ENCODE data around the gene CDK15. TPM values are rescaled to one million over a fixed set of nuclear protein-coding genes. Genes with fewer than 3 reads are reported as not detected.

CDK15 gene
- total RNA-seq, 1 experiment from 2014 or later = not detected

DNA sequence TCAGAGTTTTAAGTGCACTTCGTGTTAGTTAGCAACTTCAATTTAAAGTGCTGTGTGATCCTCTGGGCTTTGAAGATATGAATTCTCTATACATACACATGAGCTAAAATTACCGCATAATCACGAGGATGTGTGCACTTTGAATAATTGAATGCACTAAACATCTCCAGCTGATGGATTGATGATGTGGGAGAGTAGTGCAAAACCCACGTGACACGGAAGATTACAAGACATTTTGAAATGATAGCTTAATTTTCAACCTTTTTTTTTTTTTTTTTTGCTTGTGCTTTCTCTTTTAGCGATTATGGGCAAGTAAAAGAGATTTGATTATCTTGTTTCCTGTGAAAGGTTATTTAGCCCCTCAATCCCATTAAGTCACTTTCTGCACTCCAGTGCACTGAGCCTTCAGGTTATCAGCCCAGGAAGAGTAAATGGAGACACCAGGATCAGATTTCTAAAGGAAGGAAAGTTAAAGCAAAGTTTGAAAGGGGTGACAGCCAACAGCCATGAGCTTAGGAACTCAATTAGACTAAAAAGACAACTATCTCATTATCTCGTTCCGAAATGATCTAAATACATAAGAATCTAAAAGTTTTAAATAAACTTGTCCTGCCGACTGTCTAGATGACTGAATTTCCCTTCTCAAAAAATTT, 81.6 kb downstream of the CDK15 start (continued):
- TF ChIP-seq STAT6 (CRISPR knock-in tag; conservative IDR thresholded peaks at IDR 0.05; ENCODE audit: low read depth) = no peak
- no peak for TF ChIP-seq TP53 (CRISPR knock-in tag; IDR thresholded peaks at IDR 0.05)
- TF ChIP-seq FOXP1 (CRISPR knock-in tag; IDR thresholded peaks at IDR 0.05; ENCODE audit: borderline replicate concordance) = no peak
- no peak for TF ChIP-seq FOXK1 (CRISPR knock-in tag; IDR thresholded peaks at IDR 0.05)
- TF ChIP-seq, protein P1, sequence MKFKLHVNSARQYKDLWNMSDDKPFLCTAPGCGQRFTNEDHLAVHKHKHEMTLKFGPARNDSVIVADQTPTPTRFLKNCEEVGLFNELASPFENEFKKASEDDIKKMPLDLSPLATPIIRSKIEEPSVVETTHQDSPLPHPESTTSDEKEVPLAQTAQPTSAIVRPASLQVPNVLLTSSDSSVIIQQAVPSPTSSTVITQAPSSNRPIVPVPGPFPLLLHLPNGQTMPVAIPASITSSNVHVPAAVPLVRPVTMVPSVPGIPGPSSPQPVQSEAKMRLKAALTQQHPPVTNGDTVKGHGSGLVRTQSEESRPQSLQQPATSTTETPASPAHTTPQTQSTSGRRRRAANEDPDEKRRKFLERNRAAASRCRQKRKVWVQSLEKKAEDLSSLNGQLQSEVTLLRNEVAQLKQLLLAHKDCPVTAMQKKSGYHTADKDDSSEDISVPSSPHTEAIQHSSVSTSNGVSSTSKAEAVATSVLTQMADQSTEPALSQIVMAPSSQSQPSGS (CRISPR knock-in tag; IDR thresholded peaks at IDR 0.05; ENCODE audit: borderline replicate concordance, low read depth) = no peak
- TF ChIP-seq ZNF317 (CRISPR knock-in tag; IDR thresholded peaks at IDR 0.05; ENCODE audit: borderline replicate concordance, low read depth) = no peak
- TF ChIP-seq ZNF138 (CRISPR knock-in tag; conservative IDR thresholded peaks at IDR 0.05) = no peak

DNA sequence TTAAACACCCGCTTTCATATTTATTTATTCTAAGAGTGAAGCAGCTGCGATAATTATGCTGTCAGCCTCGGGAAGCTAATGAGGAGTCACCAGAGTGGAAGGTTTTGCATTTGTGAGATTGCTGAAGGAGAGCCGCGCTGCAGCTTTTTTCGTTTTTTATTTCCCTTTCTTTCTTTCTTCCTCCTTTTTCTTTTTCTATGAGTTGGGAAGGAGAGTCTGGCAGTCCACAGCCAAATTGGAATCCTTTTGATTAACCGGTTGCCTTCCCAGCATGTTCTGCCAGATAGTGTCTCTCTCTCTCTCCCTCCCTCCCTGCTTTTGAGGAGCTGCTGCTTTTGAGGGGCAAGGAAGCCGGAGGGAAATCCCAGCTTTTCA, 82.1 kb downstream of the CDK15 start:
- CTCF ChIA-PET = interaction anchor here (0.9 to 2.3 kb wide), 3 partner anchors 14 to 135 kb away, joined by 3 to 8 read pairs (median 3); no protein-coding TSS in a partner anchor
- POLR2A ChIA-PET = interaction anchor here (0.6 to 1.2 kb wide), 2 partner anchors 14 to 212 kb away, joined by 3 read pairs; no protein-coding TSS in a partner anchor
- DNase-seq (ENCODE audit: low spot score) (no peak), ATAC-seq (peak; percentile 69)
- Mint-ChIP-seq H3K4me3 (peak overlapping the region; percentile 61), H3K36me3 (no peaks in the 10 kb centered on the region), H3K4me1 (peaks cover 28% of the 10 kb centered on the region), H3K27me3 (ENCODE audit: low read depth) (no peaks in the 10 kb centered on the region), H3K27ac (no peak overlapping the region), H3K9me3 (no peaks in the 10 kb centered on the region)
- TF ChIP-seq RORB (CRISPR knock-in tag; IDR thresholded peaks at IDR 0.05) (no peak), ETV6 (CRISPR knock-in tag; IDR thresholded peaks at IDR 0.05) (no peak), ZNF317 (CRISPR knock-in tag; IDR thresholded peaks at IDR 0.05; ENCODE audit: borderline replicate concordance, low read depth) (no peak), EMX1 (CRISPR knock-in tag; IDR thresholded peaks at IDR 0.05) (no peak), CBFB (CRISPR knock-in tag; IDR thresholded peaks at IDR 0.05; ENCODE audit: low read depth) (no peak), STAT6 (CRISPR knock-in tag; conservative IDR thresholded peaks at IDR 0.05; ENCODE audit: low read depth) (no peak), SP1 (CRISPR knock-in tag; conservative IDR thresholded peaks at IDR 0.05) (no peak), ARID4B (CRISPR knock-in tag; IDR thresholded peaks at IDR 0.05; ENCODE audit: borderline replicate concordance) (no peak), ZNF219 (CRISPR knock-in tag; IDR thresholded peaks at IDR 0.05; ENCODE audit: borderline replicate concordance) (no peak)
- TF ChIP-seq, protein P2, sequence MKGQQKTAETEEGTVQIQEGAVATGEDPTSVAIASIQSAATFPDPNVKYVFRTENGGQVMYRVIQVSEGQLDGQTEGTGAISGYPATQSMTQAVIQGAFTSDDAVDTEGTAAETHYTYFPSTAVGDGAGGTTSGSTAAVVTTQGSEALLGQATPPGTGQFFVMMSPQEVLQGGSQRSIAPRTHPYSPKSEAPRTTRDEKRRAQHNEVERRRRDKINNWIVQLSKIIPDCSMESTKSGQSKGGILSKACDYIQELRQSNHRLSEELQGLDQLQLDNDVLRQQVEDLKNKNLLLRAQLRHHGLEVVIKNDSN (CRISPR knock-in tag; IDR thresholded peaks at IDR 0.05) = no peak
- TF ChIP-seq, protein P3, sequence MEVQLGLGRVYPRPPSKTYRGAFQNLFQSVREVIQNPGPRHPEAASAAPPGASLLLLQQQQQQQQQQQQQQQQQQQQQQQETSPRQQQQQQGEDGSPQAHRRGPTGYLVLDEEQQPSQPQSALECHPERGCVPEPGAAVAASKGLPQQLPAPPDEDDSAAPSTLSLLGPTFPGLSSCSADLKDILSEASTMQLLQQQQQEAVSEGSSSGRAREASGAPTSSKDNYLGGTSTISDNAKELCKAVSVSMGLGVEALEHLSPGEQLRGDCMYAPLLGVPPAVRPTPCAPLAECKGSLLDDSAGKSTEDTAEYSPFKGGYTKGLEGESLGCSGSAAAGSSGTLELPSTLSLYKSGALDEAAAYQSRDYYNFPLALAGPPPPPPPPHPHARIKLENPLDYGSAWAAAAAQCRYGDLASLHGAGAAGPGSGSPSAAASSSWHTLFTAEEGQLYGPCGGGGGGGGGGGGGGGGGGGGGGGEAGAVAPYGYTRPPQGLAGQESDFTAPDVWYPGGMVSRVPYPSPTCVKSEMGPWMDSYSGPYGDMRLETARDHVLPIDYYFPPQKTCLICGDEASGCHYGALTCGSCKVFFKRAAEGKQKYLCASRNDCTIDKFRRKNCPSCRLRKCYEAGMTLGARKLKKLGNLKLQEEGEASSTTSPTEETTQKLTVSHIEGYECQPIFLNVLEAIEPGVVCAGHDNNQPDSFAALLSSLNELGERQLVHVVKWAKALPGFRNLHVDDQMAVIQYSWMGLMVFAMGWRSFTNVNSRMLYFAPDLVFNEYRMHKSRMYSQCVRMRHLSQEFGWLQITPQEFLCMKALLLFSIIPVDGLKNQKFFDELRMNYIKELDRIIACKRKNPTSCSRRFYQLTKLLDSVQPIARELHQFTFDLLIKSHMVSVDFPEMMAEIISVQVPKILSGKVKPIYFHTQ (CRISPR knock-in tag; IDR thresholded peaks at IDR 0.05) = no peak
- TF ChIP-seq, protein P4, sequence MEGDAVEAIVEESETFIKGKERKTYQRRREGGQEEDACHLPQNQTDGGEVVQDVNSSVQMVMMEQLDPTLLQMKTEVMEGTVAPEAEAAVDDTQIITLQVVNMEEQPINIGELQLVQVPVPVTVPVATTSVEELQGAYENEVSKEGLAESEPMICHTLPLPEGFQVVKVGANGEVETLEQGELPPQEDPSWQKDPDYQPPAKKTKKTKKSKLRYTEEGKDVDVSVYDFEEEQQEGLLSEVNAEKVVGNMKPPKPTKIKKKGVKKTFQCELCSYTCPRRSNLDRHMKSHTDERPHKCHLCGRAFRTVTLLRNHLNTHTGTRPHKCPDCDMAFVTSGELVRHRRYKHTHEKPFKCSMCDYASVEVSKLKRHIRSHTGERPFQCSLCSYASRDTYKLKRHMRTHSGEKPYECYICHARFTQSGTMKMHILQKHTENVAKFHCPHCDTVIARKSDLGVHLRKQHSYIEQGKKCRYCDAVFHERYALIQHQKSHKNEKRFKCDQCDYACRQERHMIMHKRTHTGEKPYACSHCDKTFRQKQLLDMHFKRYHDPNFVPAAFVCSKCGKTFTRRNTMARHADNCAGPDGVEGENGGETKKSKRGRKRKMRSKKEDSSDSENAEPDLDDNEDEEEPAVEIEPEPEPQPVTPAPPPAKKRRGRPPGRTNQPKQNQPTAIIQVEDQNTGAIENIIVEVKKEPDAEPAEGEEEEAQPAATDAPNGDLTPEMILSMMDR (IDR thresholded peaks at IDR 0.05) = no peak

Data from WTC11 (cell line).